ENCODE results near the gene ADGRG3. TPM values are rescaled to one million over a fixed set of nuclear protein-coding genes. Genes with fewer than 3 reads are reported as not detected.
A peak's percentile ranks its signal among the peaks of the same experiment; 100 is the strongest.

The ADGRG3 gene
- total and polyA plus RNA-seq, 2 of the 13 experiments (the other 11 are each of a cell fraction or from before 2014, with no cell fraction given) = 2.7 to 11.8 TPM

DNA sequence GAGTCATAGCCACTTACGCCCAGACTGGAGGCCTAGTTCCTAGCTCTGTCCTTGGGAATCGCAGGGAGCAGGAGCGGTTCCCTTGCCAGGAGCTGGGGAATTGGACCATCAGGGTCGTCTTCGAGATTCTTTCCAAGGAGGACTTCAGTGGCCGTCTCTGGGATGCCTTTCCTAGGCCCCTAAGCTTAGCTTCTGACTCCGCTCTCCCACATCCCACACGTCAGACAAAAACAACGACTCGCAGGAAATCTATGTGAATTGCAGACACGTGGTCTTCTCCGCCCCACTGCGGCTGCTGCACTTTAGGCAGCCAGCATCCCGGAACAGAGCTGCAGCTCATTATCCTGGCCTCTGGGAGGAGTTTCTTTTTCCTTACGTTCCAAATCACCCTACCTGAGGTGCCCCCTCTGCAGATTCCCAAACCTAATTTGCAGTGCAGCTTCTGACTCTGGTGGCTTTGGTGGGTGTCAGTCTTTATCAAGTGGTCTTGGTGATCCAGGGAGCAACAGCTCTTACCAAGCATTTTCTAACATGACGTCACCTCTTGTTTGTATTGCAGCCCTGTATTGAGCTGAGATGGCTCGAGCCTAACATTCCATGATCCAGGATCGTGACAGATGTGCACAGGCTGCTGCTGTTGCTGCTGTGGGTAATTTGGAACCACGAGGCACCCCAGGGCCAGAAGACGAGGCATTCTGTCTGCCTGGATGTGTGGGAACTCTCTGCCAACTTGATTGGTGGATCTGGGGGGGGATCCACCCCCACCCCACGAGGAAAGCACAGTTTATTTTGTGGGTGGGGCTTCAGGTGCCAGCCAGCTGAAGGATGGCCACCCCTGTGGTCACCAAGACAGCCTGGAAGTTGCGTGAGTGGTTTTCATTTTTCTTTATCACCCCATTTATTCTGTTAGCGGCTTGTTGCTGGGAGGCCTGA, 68.6 kb downstream of the ADGRG3 start (continued):
- no peak for TF ChIP-seq DMTF1 (CRISPR knock-in tag; IDR thresholded peaks at IDR 0.05)
- TF ChIP-seq HNF4G (IDR thresholded peaks at IDR 0.05; ENCODE audit: borderline replicate concordance, low read depth, low read length) = no peak
- no peak for TF ChIP-seq HNF4G (CRISPR knock-in tag; IDR thresholded peaks at IDR 0.05; ENCODE audit: borderline replicate concordance, low read depth)
- TF ChIP-seq HNF1A (IDR thresholded peaks at IDR 0.05; ENCODE audit: low read depth) = no peak
- no peak for TF ChIP-seq HNF1A (CRISPR knock-in tag; IDR thresholded peaks at IDR 0.05; ENCODE audit: borderline replicate concordance)
- peak; percentile 87; the same call in 1 of the 2 replicates for TF ChIP-seq ZNF510 (CRISPR knock-in tag; IDR thresholded peaks at IDR 0.05; ENCODE audit: low read depth)
- TF ChIP-seq ISX (CRISPR knock-in tag; conservative IDR thresholded peaks at IDR 0.05) = no peak
- peak; percentile 31; the same call in 1 of the 2 replicates for TF ChIP-seq PHF20 (CRISPR knock-in tag; IDR thresholded peaks at IDR 0.05)
- peak; percentile 30; the same call in 1 of the 2 replicates for TF ChIP-seq MED1 (CRISPR knock-in tag; IDR thresholded peaks at IDR 0.05)
- no peak for TF ChIP-seq HCFC1 (IDR thresholded peaks at IDR 0.05; ENCODE audit: low read depth, low read length)
- no peak for TF ChIP-seq HDAC6 (IDR thresholded peaks at IDR 0.05; ENCODE audit: low read depth, low read length)
- TF ChIP-seq CENPBD1 (CRISPR knock-in tag; IDR thresholded peaks at IDR 0.05; ENCODE audit: borderline replicate concordance, low read depth) = no peak
- 0 out of 2 replicates have a peak, but pooled peaks have one; percentile 29 for TF ChIP-seq ZNF766 (CRISPR knock-in tag; IDR thresholded peaks at IDR 0.05; ENCODE audit: borderline replicate concordance)
- TF ChIP-seq IRF9 (CRISPR knock-in tag; IDR thresholded peaks at IDR 0.05; ENCODE audit: borderline replicate concordance) = no peak
- no peak for TF ChIP-seq ZNF121 (CRISPR knock-in tag; IDR thresholded peaks at IDR 0.05)
- TF ChIP-seq HOXD1 (CRISPR knock-in tag; IDR thresholded peaks at IDR 0.05) = 0 out of 2 replicates have a peak, but pooled peaks have one; percentile 17
- TF ChIP-seq ZNF414 (CRISPR knock-in tag; IDR thresholded peaks at IDR 0.05) = no peak
- TF ChIP-seq, protein P1, sequence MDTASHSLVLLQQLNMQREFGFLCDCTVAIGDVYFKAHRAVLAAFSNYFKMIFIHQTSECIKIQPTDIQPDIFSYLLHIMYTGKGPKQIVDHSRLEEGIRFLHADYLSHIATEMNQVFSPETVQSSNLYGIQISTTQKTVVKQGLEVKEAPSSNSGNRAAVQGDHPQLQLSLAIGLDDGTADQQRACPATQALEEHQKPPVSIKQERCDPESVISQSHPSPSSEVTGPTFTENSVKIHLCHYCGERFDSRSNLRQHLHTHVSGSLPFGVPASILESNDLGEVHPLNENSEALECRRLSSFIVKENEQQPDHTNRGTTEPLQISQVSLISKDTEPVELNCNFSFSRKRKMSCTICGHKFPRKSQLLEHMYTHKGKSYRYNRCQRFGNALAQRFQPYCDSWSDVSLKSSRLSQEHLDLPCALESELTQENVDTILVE (CRISPR knock-in tag; IDR thresholded peaks at IDR 0.05) = no peak
- no peak for TF ChIP-seq ZNF619 (CRISPR knock-in tag; IDR thresholded peaks at IDR 0.05)

Data from HepG2 (cell line).